ENCODE measurements around the gene COX20.

The COX20 gene

DNA sequence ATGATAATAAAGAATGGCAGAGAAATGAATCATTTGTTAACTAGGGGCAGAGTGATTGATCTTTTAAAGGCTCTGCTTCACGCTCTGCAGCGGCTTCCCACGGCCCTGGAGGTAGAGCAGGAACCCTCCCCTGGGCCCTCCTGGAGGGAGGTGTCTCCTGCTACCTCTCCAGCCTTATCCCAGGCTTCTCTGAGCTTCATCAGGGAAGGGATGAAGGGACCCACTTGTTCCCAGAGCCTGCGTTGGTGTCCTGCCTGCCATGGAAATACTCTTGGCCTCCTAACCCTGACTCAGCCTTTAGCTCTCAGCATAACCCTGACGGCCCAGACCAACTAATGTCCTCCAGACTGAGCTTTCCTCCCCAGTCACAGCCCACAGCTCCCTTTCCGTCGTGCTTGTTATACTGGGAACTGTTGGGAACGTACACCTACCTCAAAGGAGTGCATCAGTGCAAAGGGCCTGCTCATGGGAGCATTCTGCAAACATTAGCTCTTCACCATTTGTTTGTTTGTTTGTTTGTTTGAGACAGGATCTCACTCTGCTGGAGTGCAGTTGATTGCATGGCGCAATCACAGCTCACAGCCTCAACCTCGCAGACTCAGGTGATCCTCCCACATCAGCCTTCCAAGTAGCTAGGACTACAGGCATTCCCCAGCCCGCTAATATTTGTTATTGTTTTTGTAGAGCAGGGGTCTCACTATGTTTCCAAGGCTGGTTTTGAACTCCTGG is 46.3 kb downstream of the COX20 start:
- H3K4me3 ChIP-seq (ENCODE audit: low read length): no peak overlapping the region
- no peak overlapping the region for H3K9ac ChIP-seq (ENCODE audit: low read depth, low read length)
- H3K27me3 ChIP-seq (ENCODE audit: insufficient read depth, low read length): no peaks in the 10 kb centered on the region
- no peaks in the 10 kb centered on the region for H3K9me3 ChIP-seq (ENCODE audit: insufficient read depth, low read depth, low read length)
- WGBS: 62% methylated on average over 11 of the region's 11 CpGs
- peaks cover 7% of the 10 kb centered on the region for H3K4me1 ChIP-seq (ENCODE audit: insufficient read depth, low read length)
- H3K36me3 ChIP-seq (ENCODE audit: insufficient read depth, low read length): no peaks in the 10 kb centered on the region
- H3K27ac ChIP-seq (ENCODE audit: low read depth, low read length): 0 out of 2 replicates have a peak overlapping the region, but pooled peaks have one; percentile 14

- Histone ChIP-seq H3K36me3 (ENCODE audit: insufficient read depth, low read length) (no peaks in the 10 kb centered on the region), H3K27me3 (ENCODE audit: insufficient read depth, low read length) (no peaks in the 10 kb centered on the region), H3K9ac (ENCODE audit: low read depth, low read length) (no peak overlapping the region), H3K4me1 (ENCODE audit: insufficient read depth, low read length) (no peaks in the 10 kb centered on the region), H3K4me3 (ENCODE audit: low read length) (no peak overlapping the region), H3K9me3 (ENCODE audit: insufficient read depth, low read depth, low read length) (no peaks in the 10 kb centered on the region), H3K27ac (ENCODE audit: low read depth, low read length) (no peak overlapping the region)
- 97% methylated on average over 4 of the region's 4 CpGs for WGBS
Measured at GRCh38 chr1:244887281-244887680, 51.8 kb downstream of the COX20 start.

DNA sequence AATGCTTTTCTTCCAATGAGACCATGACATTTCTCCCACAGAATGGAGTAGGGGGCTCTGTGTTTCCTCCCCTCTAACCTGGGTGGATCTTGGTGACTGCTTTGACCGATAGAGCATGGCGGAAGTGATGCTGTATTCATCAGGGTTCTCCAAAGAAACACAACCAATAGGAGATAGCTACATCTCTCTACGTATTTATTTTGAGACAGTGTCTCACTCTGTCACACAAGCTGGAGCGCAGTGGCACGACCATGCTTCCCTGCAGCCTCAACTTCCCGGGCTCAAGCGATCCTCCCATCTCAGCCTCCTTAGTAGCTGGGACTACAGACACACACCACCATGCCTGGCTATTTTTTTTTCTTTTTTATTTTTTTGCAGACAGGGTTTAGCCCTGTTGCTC is 58.4 kb downstream of the COX20 start:
- H3K9ac ChIP-seq (ENCODE audit: low read depth, low read length): no peak overlapping the region
- WGBS: 94% methylated on average over 7 of the region's 7 CpGs
- H3K27me3 ChIP-seq (ENCODE audit: insufficient read depth, low read length): no peaks in the 10 kb centered on the region
- no peaks in the 10 kb centered on the region for H3K36me3 ChIP-seq (ENCODE audit: insufficient read depth, low read length)
- no peaks in the 10 kb centered on the region for H3K9me3 ChIP-seq (ENCODE audit: insufficient read depth, low read depth, low read length)
- H3K27ac ChIP-seq (ENCODE audit: low read depth, low read length): no peak overlapping the region
- no peaks in the 10 kb centered on the region for H3K4me1 ChIP-seq (ENCODE audit: insufficient read depth, low read length)
- H3K4me3 ChIP-seq (ENCODE audit: low read length): no peak overlapping the region
